ENCODE results near the gene GSTCD.

Gene GSTCD

GRCh38 chr4:105895583-105896460 lies 187.2 kb downstream of the GSTCD start:
- POLR2A ChIA-PET, result no interaction called here
- peaks cover 20 to 98% (median 55%) of the 10 kb centered on the region in 5 experiments for H3K27me3 ChIP-seq (replicated peaks in 2 of 5; ENCODE audit: control insufficient read depth in 4 of 5, insufficient read depth in 5 of 5, low read length in 4 of 5)
- peak in 2 of 3 donors; percentile 32 to 48 for DNase-seq

GRCh38 chr4:105896461-105896942 lies 187.9 kb downstream of the GSTCD start:
- H3K4me1 ChIP-seq (ENCODE audit: control extremely low read depth in 1 of 4, control insufficient read depth in 4 of 4, insufficient read depth in 4 of 4, low read length in 3 of 4), result peaks cover 0 to 22% (median 19%) of the 10 kb centered on the region in 4 experiments
- peaks cover 17 to 100% (median 55%) of the 10 kb centered on the region in 5 experiments for H3K27me3 ChIP-seq (replicated peaks in 2 of 5; ENCODE audit: control insufficient read depth in 4 of 5, insufficient read depth in 5 of 5, low read length in 4 of 5)
- H3K27ac ChIP-seq (ENCODE audit: insufficient read depth in 1 of 2, low read depth in 1 of 2, low read length in 2 of 2, poor library complexity in 1 of 2, severe bottlenecking in 2 of 2), result no peak overlapping the region
- H3K9me3 ChIP-seq (ENCODE audit: control extremely low read depth in 1 of 5, control insufficient read depth in 4 of 5, insufficient read depth in 2 of 5, low read depth in 1 of 5, low read length in 4 of 5), result peaks cover 0 to 2% (median 0%) of the 10 kb centered on the region in 5 experiments
- peak overlapping the region; percentile 8 to 68 (median 50) for H3K4me3 ChIP-seq (ENCODE audit: control insufficient read depth in 1 of 7, extremely low read depth in 1 of 7, insufficient read depth in 4 of 7, low read depth in 2 of 7, low read length in 6 of 7)
- 3% methylated on average over 21 of the region's 22 CpGs for WGBS (ENCODE audit: insufficient coverage)
- H3K36me3 ChIP-seq (ENCODE audit: control insufficient read depth in 4 of 4, insufficient read depth in 4 of 4, low read length in 3 of 4), result no peaks in the 10 kb centered on the region
- CTCF ChIA-PET, result no interaction called here
- DNase-seq, result peak in 1 of 3 donors; percentile 14
- POLR2A ChIA-PET, result no interaction called here

More at GRCh38 chr4:105895583-105896460, 187.2 kb downstream of the GSTCD start:
- Histone ChIP-seq H3K9me3 (ENCODE audit: control extremely low read depth in 1 of 5, control insufficient read depth in 4 of 5, insufficient read depth in 2 of 5, low read depth in 1 of 5, low read length in 4 of 5) (peaks cover 0 to 2% (median 0%) of the 10 kb centered on the region in 5 experiments), H3K36me3 (ENCODE audit: control insufficient read depth in 4 of 4, insufficient read depth in 4 of 4, low read length in 3 of 4) (no peaks in the 10 kb centered on the region), H3K27ac (ENCODE audit: insufficient read depth in 1 of 2, low read depth in 1 of 2, low read length in 2 of 2, poor library complexity in 1 of 2, severe bottlenecking in 2 of 2) (no peak overlapping the region), H3K4me3 (ENCODE audit: control insufficient read depth in 1 of 7, extremely low read depth in 1 of 7, insufficient read depth in 4 of 7, low read depth in 2 of 7, low read length in 6 of 7) (peak overlapping the region; percentile 8 to 68 (median 50)), H3K4me1 (ENCODE audit: control extremely low read depth in 1 of 4, control insufficient read depth in 4 of 4, insufficient read depth in 4 of 4, low read length in 3 of 4) (peaks cover 0 to 22% (median 19%) of the 10 kb centered on the region in 4 experiments)
- CTCF ChIA-PET, result no interaction called here
- 1% methylated on average over 82 of the region's 84 CpGs for WGBS (ENCODE audit: insufficient coverage)
